Keratinocyte (primary cell): ENCODE measurements around the gene SLC34A3. TPM values are rescaled to one million over a fixed set of nuclear protein-coding genes. Genes with fewer than 3 reads are reported as not detected.

Experiments used
- DNase-seq: peaks from one replicate; pipeline ENCODE4 v3.0.0-alpha.2; 2011; ENCODE audit warnings: low read depth, missing footprints, low spot score
- FAIRE-seq: peaks from 2 replicates; lab custom pipeline; 2011; peaks lifted over from hg19 to GRCh38; lab: Jason Lieb, UNC
- H2AFZ ChIP-seq: 2 replicates; pipeline ENCODE4 v1.6.0; 2012; ENCODE audit warnings: low read length, control low read depth, inconsistent platforms; ENCODE audit not compliant: control insufficient read depth
- H3K27ac ChIP-seq: 2 replicates; pipeline ENCODE4 v1.5.1; 2011; ENCODE audit warnings: low read length; ENCODE audit not compliant: control insufficient read depth, insufficient read depth
- H3K27me3 ChIP-seq: 3 replicates; pipeline ENCODE4 v1.6.0; 2011; ENCODE audit warnings: low read length; ENCODE audit not compliant: control insufficient read depth, insufficient read depth; ENCODE audit errors: extremely low read depth
- H3K36me3 ChIP-seq, 2 experiments: 2 replicates in 1 of 2; 3 replicates in 1 of 2; pipeline ENCODE4 v1.5.1; 2011; ENCODE audit warnings: low read length in 2 of 2, mild to moderate bottlenecking in 1 of 2; ENCODE audit not compliant: control insufficient read depth in 2 of 2, insufficient read depth in 2 of 2; ENCODE audit errors: extremely low read depth in 1 of 2
- H3K4me1 ChIP-seq: 3 replicates; pipeline ENCODE4 v1.5.1; 2011; ENCODE audit warnings: low read length; ENCODE audit not compliant: control insufficient read depth, insufficient read depth; ENCODE audit errors: extremely low read depth
- H3K4me2 ChIP-seq: 3 replicates; pipeline ENCODE4 v1.6.0; 2011; ENCODE audit warnings: low read depth, low read length; ENCODE audit not compliant: control insufficient read depth, insufficient read depth; ENCODE audit errors: extremely low read depth
- H3K4me3 ChIP-seq, 3 experiments: fragments of 200-600 bp in 1 of 3; sonication (generic) in 1 of 3; 2 replicates in 2 of 3; 3 replicates in 1 of 3; pipeline ENCODE4 v1.5.1; 2011 to 2016; ENCODE audit warnings: low read length in 3 of 3, mild to moderate bottlenecking in 3 of 3, control low read depth in 2 of 3, inconsistent platforms in 1 of 3, low read depth in 1 of 3, mixed read lengths in 1 of 3, mixed run types in 1 of 3, moderate library complexity in 1 of 3; ENCODE audit not compliant: control insufficient read depth in 2 of 3, insufficient read depth in 2 of 3; ENCODE audit errors: extremely low read depth in 1 of 3
- H3K79me2 ChIP-seq: 2 replicates; pipeline ENCODE4 v1.6.0; 2012; ENCODE audit warnings: low read length; ENCODE audit not compliant: control insufficient read depth, insufficient read depth
- H3K9ac ChIP-seq: 3 replicates; pipeline ENCODE4 v1.6.0; 2011; ENCODE audit warnings: low read length; ENCODE audit not compliant: control insufficient read depth, insufficient read depth; ENCODE audit errors: extremely low read depth
- H3K9me1 ChIP-seq: 3 replicates; pipeline ENCODE4 v1.6.0; 2011; ENCODE audit warnings: low read length; ENCODE audit not compliant: control insufficient read depth, insufficient read depth; ENCODE audit errors: extremely low read depth
- H3K9me3 ChIP-seq: 2 replicates; pipeline ENCODE4 v1.5.1; 2012; ENCODE audit warnings: low read depth, low read length; ENCODE audit not compliant: control insufficient read depth
- H4K20me1 ChIP-seq: 3 replicates; pipeline ENCODE4 v1.6.0; 2011; ENCODE audit warnings: low read length; ENCODE audit not compliant: control insufficient read depth, insufficient read depth; ENCODE audit errors: extremely low read depth
- CTCF ChIP-seq, 3 experiments: IDR thresholded peaks in 1 of 3; conservative IDR thresholded peaks in 1 of 3; optimal IDR thresholded peaks in 1 of 3; 2 replicates in 2 of 3; 3 replicates in 1 of 3; pipeline versions ENCODE3 to v1.5.1; 2011; ENCODE audit warnings: low read length in 3 of 3, mild to moderate bottlenecking in 3 of 3, moderate library complexity in 2 of 3, control low read depth in 1 of 3, inconsistent platforms in 1 of 3; ENCODE audit not compliant: insufficient read depth in 2 of 3; ENCODE audit errors: extremely low read depth in 1 of 3
- EZH2 ChIP-seq: IDR thresholded peaks from one replicate; pipeline ENCODE4 v1.6.1; 2012; ENCODE audit warnings: inconsistent platforms, mild to moderate bottlenecking, low read length, moderate library complexity
- dilution Hi-C: fragments of 300-500 bp; cut with MboI; formaldehyde crosslinking; loops from one replicate; pipeline ENCODE4 v1.7.0; 2020; ENCODE audit warnings: low sequenced_read_pairs; ENCODE audit not compliant: extremely low pct_ligation_motif_present
- polyA plus RNA-seq, 5 experiments: library from polyadenylated mRNA; depleted of rRNA in 3 of 5; stranded (reverse) in 3 of 5; stranded (forward) in 1 of 5; unstranded in 1 of 5; fragments of >200 nt; gene quantifications; 1 replicate in 1 of 5; 2 replicates in 3 of 5; 3 replicates in 1 of 5; pipeline versions ENCODE4 v1.2.1 to v1.2.3, GENCODE V29; 2011 to 2012; ENCODE audit warnings: missing spikeins in 2 of 5, low read depth in 1 of 5, low replicate concordance in 1 of 5

SLC34A3 gene
- polyA plus RNA-seq, 1 donor (not counting 4 experiments of a cell fraction or from before 2014, with no cell fraction given) = not detected

GRCh38 chr9:137204731-137205125, 26.0 kb upstream of the SLC34A3 start:
- FAIRE-seq (no peak), DNase-seq (no peak)
- Histone ChIP-seq H3K4me2 (peak overlapping the region; percentile 88), H3K27me3 (no peaks in the 10 kb centered on the region), H3K79me2 (peaks cover 53% of the 10 kb centered on the region), H3K9ac (peak overlapping the region; percentile 93), H3K9me3 (no peaks in the 10 kb centered on the region), H3K36me3 (peaks cover 5 to 7% of the 10 kb centered on the region in 2 experiments), H3K4me1 (peaks cover 30% of the 10 kb centered on the region), H3K27ac (peak overlapping the region; percentile 83), H2AFZ (peak overlapping the region; percentile 78), H3K4me3 (peak overlapping the region; percentile 93 to 97 (median 96)), H4K20me1 (no peaks in the 10 kb centered on the region), H3K9me1 (no peaks in the 10 kb centered on the region)
- dilution Hi-C loops = no loop called here
- TF ChIP-seq CTCF (optimal IDR thresholded peaks at IDR 0.05 in 1 of 3, IDR thresholded peaks at IDR 0.05 in 1 of 3, conservative IDR thresholded peaks at IDR 0.05 in 1 of 3; ENCODE audit: extremely low read depth in 1 of 3, insufficient read depth in 2 of 3, low read length in 3 of 3) (no peak), EZH2 (no peak)

DNA sequence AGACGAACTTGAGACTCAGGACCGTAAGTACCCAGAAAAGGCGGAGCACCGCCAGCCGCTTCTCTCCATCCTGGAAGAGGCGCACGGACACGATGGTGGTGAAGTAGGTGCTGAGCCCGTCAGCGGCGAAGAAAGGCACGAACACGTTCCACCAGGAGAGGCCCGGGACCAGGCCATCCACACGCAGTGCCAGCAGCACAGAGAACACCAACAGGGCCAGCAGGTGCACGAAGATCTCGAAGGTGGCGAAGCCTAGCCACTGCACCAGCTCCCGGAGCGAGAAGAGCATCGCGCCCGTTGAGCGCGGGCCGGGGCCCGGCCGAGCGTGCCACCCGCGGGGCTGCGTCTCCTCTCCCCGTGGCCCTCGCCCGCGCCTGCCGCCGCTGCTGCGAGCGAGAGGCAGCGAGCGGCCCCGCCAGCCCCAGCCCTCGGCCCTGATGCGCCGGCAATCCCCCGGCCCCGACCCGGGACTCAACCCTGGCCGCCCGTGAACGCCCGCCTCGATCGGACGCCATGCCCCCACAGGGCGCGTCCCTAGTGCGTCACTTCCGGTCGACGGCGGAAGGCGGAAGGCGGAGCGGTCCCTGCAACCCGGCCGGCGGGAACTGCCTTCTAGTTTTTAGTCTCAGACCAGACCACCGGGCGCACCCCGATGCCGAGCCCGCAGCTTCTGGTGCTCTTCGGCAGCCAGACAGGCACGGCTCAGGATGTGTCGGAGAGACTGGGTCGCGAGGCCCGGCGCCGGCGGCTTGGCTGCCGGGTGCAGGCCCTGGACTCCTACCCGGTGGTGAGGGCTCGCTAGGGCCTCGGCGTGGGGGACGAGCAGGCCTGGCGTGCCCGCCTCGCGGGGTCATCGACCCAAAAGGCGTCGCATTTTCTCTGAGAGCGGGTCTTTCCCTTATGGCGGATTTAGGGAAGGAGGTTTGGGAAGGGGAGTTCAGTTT, 25.3 kb upstream of the SLC34A3 start, which contains the start of the genes NDOR1 and TMEM203:
NDOR1 (plus strand) TSS at position 575 of the 944 bp plus-strand sequence; CDS start at position 653, 78 bp downstream.
TMEM203 (minus strand) TSS at position 523 of the 944 bp plus-strand sequence; CDS start at position 289, 234 bp downstream.
- H3K9ac ChIP-seq = peak within 1 kb of the TSS; percentile 93
- peak within 1 kb of the TSS; percentile 93 to 97 (median 96) for H3K4me3 ChIP-seq
- H3K9me1 ChIP-seq = no peaks in the 10 kb centered on the region
- peak within 1 kb of the TSS; percentile 100 for H3K4me2 ChIP-seq
- FAIRE-seq (no peak), DNase-seq (no peak)
- H2AFZ ChIP-seq = peak within 1 kb of the TSS; percentile 78
- no peaks in the 10 kb centered on the region for H3K9me3 ChIP-seq
- dilution Hi-C loops = no loop called here
- H3K27me3 ChIP-seq = no peaks in the 10 kb centered on the region
- peaks cover 30% of the 10 kb centered on the region for H3K4me1 ChIP-seq
- no peak for TF ChIP-seq CTCF (optimal IDR thresholded peaks at IDR 0.05 in 1 of 3, IDR thresholded peaks at IDR 0.05 in 1 of 3, conservative IDR thresholded peaks at IDR 0.05 in 1 of 3; ENCODE audit: extremely low read depth in 1 of 3, insufficient read depth in 2 of 3, low read length in 3 of 3)
- TF ChIP-seq EZH2 = no peak
- peak within 1 kb of the TSS; percentile 83 for H3K27ac ChIP-seq
- H4K20me1 ChIP-seq = no peaks in the 10 kb centered on the region
- peaks cover 53% of the 10 kb centered on the region for H3K79me2 ChIP-seq
- H3K36me3 ChIP-seq = peaks cover 5 to 10% of the 10 kb centered on the region in 2 experiments
